HG03378 (cell line): ENCODE measurements around the gene USO1.
"Not testable (repeated sequence)": the region's sequence is repeated elsewhere in the genome, so short reads cannot be mapped to it uniquely, and the experiment has no call there.

Experiments
- ATAC-seq: cut with Tn5 transposase; IDR thresholded peaks from one replicate; pipeline ENCODE4 v1.9.1; 2021; ENCODE audit warnings: mild to moderate bottlenecking, moderate library complexity; ENCODE audit not compliant: unreplicated experiment

The USO1 gene

DNA sequence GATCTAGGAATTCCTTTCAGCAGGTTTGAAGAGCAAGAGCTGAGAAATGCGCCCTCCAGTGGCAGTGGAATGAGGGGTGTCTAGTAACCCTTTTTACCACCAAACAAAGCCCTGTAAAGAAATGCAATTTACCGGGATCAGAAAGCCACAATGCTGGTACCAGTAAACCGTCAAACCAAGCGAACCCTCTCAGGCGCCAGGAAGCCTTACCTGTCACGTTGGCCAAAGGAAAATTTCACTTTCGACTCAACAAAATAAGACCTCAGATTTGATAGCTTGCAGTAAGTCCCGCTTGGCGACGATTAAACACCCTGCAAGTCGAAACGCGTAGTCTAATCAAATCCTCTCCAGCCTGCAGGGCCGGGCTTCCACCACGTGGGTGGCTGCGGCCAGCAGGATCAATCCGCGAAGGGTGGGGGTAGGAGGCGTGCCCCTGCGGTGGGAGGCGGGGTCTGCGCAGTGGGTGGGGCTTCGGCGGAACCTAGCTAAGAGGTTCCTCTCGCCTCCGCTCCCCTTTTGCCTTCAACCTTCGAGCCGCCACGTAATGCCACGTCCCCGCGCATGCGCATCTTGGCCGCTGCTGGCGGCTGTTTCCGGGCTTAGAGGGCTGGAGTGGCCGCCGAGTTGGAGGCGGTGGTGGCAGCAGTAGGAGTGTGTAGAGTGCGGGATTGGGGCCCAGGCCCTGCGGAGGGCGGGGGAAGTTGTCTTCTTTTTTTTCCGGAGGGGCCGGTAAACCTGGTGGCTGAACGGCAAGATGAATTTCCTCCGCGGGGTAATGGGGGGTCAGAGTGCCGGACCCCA lies at the start of gene USO1:
Gene USO1 (plus strand): TSS at position 512 of the 801 bp plus-strand sequence. CDS start 243 bp downstream, at position 755.
- peak; percentile 78 for ATAC-seq

DNA sequence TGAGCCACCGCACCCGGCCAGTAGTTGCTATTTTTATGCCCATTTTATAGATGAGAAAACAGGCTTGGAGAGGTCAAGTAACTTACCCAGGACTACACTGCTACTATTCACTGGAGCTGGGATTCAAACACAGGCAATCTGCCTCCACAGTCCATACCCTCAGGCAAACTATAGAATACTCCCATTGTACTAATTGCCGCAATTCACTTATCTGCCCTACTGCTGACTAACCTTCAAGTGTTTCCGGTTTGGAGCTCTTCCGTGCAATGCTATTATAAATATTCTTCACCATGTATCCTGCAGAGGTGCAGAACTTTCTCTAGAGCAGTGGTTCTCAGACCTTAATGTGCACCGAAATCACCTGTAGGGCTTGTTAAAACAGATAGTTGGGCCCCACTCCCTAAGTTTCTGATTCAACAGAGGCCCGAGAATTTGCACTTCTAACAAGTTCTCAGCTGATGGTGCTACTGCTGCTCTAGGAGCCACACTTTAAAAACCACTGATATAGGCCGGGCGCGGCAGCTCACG lies 49.3 kb upstream of the USO1 start:
- no peak for ATAC-seq

DNA sequence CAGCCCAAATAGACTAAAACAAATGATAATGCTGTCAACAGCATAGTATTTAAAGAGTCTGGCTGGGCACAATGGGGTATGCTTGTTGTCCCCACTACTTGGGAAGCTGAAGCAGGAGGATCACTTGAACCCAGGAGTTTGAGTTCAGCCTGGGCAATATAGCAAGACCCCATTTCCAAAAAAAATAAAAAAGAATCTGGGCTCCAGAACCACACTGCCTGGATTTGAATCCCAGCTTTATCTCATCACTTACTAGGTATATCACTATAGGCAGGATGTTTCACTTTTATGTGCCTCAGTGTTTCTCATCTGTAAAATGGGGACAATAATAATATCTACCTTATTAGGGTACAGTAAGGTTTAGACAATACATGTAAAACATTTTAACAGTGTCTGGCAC lies 45.9 kb upstream of the USO1 start:
- ATAC-seq, result no peak

GRCh38 chr4:75678965-75679364 lies 45.4 kb upstream of the USO1 start:
- no peak for ATAC-seq

GRCh38 chr4:75679876-75680575 lies 44.4 kb upstream of the USO1 start:
- no peak for ATAC-seq

DNA sequence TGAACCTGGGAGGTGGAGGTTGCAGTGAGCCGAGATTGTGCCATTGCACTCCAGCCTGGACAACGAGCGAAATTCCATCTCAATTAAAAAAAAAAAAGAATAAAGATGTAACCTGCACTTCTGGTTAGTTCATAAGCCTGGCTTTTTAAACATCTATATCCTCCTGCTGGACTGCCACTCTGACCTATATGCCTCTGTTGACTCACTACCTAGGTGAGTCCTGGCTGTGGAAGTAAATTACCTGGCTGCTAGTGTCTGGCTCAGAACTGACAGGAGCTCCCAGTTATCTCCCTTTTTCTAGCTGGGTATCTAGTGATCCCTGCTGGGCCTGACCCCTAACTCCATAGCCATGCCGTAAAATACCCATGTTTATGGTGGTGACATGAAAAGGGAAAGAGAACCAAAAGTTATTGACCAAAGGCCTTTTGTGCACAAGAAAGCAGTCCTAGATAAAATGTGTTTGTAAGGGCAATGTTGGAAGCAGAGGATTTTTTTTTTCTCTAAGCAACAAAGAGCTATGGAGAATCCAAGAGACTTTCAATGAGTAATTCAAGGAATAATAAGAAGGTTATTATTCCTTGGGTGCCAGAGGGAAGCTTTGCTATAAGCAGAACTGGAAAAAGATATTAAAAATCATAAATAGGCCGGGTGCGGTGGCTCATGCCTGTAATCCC lies 40.8 kb upstream of the USO1 start:
- ATAC-seq, result no peak

- ATAC-seq, result no peak
Observed at GRCh38 chr4:75685546-75686189, 38.7 kb upstream of the USO1 start.

- no peak for ATAC-seq
Observed at GRCh38 chr4:75686346-75686745, 38.0 kb upstream of the USO1 start.

- not testable (repeated sequence) for ATAC-seq
Observed at GRCh38 chr4:75687125-75687524, 37.3 kb upstream of the USO1 start.

- not testable (repeated sequence) for ATAC-seq
Observed at GRCh38 chr4:75692066-75692465, 32.3 kb upstream of the USO1 start.

GRCh38 chr4:75696071-75696470 lies 28.3 kb upstream of the USO1 start:
- ATAC-seq, result no peak

GRCh38 chr4:75696581-75696980 lies 27.8 kb upstream of the USO1 start:
- no peak for ATAC-seq

- peak; percentile 99 for ATAC-seq
Observed at GRCh38 chr4:75698162-75698962, 26.0 kb upstream of the USO1 start.

- ATAC-seq, result peak; percentile 40
Observed at GRCh38 chr4:75698963-75699228, 25.5 kb upstream of the USO1 start.

DNA sequence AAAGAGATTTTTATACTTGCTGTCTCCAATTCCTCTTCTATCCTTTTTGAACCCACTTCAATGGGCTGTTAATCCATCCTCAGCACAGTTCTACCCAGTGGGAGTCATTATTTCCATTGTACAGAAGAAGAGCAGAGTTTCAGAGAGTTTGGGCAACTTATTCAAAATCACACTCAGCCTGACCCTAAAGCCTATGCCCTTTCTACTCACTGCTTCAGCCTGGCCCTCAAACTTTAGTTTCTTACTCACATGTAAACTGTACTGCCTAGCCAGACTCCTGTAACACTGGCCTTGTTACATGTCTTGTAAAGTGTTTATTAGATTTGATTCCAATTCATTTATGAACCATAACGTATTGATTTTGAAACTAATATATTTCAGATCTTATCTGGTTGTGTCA lies 25.1 kb upstream of the USO1 start:
- peak; percentile 9 for ATAC-seq

GRCh38 chr4:75702919-75703411 lies 21.4 kb upstream of the USO1 start:
- ATAC-seq, result no peak

GRCh38 chr4:75705198-75705977 lies 19.0 kb upstream of the USO1 start:
- no peak for ATAC-seq

DNA sequence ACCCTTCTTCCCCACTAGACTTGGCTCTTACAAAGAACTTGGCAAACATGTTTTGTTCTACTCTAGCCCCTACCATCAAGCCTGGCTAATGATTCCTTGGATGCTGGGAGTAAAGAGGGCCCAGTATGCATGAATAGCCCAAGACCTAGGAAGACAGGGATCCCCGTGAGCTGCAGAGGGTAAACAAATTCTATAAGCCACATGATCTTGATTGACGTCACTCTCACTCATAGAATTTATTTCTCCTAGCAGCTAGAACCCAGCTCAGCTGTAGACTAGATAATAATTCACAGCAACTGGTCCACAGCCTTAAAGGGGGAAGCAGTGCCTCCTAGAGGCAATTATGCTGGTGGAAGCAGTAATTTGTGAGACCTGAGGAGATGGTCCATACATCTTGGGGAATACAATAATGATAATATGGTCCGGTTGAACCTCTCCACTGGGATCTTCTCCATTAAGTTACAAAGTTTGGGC lies 16.1 kb upstream of the USO1 start:
- peak; percentile 86 for ATAC-seq

DNA sequence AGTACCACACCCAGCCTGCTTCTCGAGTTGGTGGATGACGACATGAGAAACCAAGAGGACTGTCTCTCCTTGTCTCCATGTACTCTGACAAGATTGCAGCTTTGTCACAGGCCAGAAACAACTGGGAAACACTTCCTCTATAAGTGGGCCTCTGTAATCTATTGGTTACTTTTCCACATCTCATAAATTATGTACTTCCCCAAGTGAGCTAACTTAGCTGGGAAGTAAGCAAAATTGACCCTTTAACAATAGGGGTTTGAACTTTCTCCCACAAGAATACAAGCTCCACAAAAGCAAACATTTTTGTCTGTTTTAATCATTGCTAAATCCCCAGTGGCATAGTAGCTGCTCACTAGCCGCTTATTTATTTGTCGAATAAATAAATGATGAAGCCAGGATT lies 14.1 kb upstream of the USO1 start:
- no peak for ATAC-seq
